SK-N-SH (cell line): ENCODE measurements around the gene MUTYH. TPM values are rescaled to one million over a fixed set of nuclear protein-coding genes. Genes with fewer than 3 reads are reported as not detected.

ENCODE experiments used
- CTCF ChIA-PET: fragments of 300-600, 350-600 bp; formaldehyde crosslinking; extraction: SDS; loops from one replicate; lab custom pipeline; 2021; lab: Yijun Ruan, JAX
- POLR2A ChIA-PET: fragments of 350-600 bp; sonication (Branson Sonifier 250); formaldehyde crosslinking; extraction: SDS; loops from one replicate; lab custom pipeline; 2020; ENCODE audit warnings: antibody characterized with exemption, inconsistent platforms; lab: Yijun Ruan, JAX
- DNase-seq: peaks from one replicate; pipeline ENCODE4 v3.0.0; 2012
- H2AFZ ChIP-seq: fragments of 200-600 bp; sonication (generic); 2 replicates; pipeline ENCODE4 v1.8.1; 2016; ENCODE audit warnings: antibody characterized with exemption, mild to moderate bottlenecking, low read depth
- H3F3A ChIP-seq: fragments of 200-600 bp; sonication (generic); replicated peaks from 2 replicates; pipeline ENCODE3; 2016; ENCODE audit warnings: antibody characterized with exemption, mild to moderate bottlenecking; ENCODE audit not compliant: insufficient read depth
- H3K27ac ChIP-seq, 2 experiments: fragments of 200-500 bp in 1 of 2; fragments of 200-600 bp in 1 of 2; sonication (Bioruptor generic) in 1 of 2; sonication (generic), shearing (Covaris generic) in 1 of 2; 2 replicates each; pipeline versions ENCODE4 v1.5.1 to v1.6.1; 2014 to 2016; ENCODE audit warnings: low read depth in 2 of 2, inconsistent platforms in 1 of 2, low read length in 1 of 2, mild to moderate bottlenecking in 1 of 2, mixed read lengths in 1 of 2
- H3K27me3 ChIP-seq: fragments of 200-600 bp; sonication (generic), shearing (Covaris generic); 2 replicates; pipeline ENCODE4 v1.6.1; 2016; ENCODE audit warnings: mixed run types; ENCODE audit not compliant: insufficient read depth
- H3K36me3 ChIP-seq, 2 experiments: fragments of 200-500 bp in 1 of 2; fragments of 200-600 bp in 1 of 2; sonication (Bioruptor generic) in 1 of 2; sonication (generic) in 1 of 2; replicated peaks in 1 of 2; 2 replicates each; pipeline versions ENCODE3 to v1.5.1; 2014 to 2016; ENCODE audit warnings: low read length in 1 of 2, mild to moderate bottlenecking in 1 of 2; ENCODE audit not compliant: insufficient read depth in 2 of 2, control insufficient read depth in 1 of 2
- H3K4me1 ChIP-seq, 2 experiments: fragments of 200-500 bp in 1 of 2; fragments of 200-600 bp in 1 of 2; sonication (Bioruptor generic) in 1 of 2; sonication (generic), shearing (Covaris generic) in 1 of 2; 2 replicates each; pipeline versions ENCODE4 v1.5.1 to v1.6.1; 2014 to 2016; ENCODE audit warnings: low read depth in 1 of 2, low read length in 1 of 2, mixed run types in 1 of 2; ENCODE audit not compliant: insufficient read depth in 2 of 2, control insufficient read depth in 1 of 2
- H3K4me2 ChIP-seq: fragments of 200-600 bp; sonication (generic), shearing (Covaris generic); 2 replicates; pipeline ENCODE4 v1.6.1; 2017; ENCODE audit warnings: mixed run types
- H3K4me3 ChIP-seq, 2 experiments: fragments of 200-500 bp in 1 of 2; fragments of 200-600 bp in 1 of 2; sonication (Bioruptor generic) in 1 of 2; sonication (generic), shearing (Covaris generic) in 1 of 2; 2 replicates each; pipeline versions ENCODE4 v1.5.1 to v1.8.1; 2014 to 2016; ENCODE audit warnings: low read depth in 2 of 2, inconsistent platforms in 1 of 2, low read length in 1 of 2, mild to moderate bottlenecking in 1 of 2, mixed read lengths in 1 of 2, moderate library complexity in 1 of 2
- H3K79me2 ChIP-seq: fragments of 200-600 bp; sonication (generic); 2 replicates; pipeline ENCODE4 v1.8.1; 2017; ENCODE audit warnings: mild to moderate bottlenecking; ENCODE audit not compliant: insufficient read depth
- H3K9ac ChIP-seq: fragments of 200-600 bp; sonication (generic); 2 replicates; pipeline ENCODE4 v1.6.1; 2017; ENCODE audit warnings: mixed run types
- H3K9me2 ChIP-seq: fragments of 200-600 bp; sonication (generic); 2 replicates; pipeline ENCODE4 v1.6.1; 2017; ENCODE audit warnings: mixed run types
- H3K9me3 ChIP-seq: fragments of 200-600 bp; sonication (generic); 2 replicates; pipeline ENCODE4 v1.6.1; 2017; ENCODE audit warnings: mixed run types, mild to moderate bottlenecking, moderate library complexity
- H4K20me1 ChIP-seq: fragments of 200-600 bp; sonication (generic); 2 replicates; pipeline ENCODE4 v1.6.1; 2017; ENCODE audit warnings: mild to moderate bottlenecking, mixed run types; ENCODE audit not compliant: insufficient read depth
- CTCF ChIP-seq: fragments of 200-600 bp; sonication (generic); IDR thresholded peaks from 2 replicates; pipeline ENCODE4 v1.6.1; 2017; ENCODE audit warnings: antibody characterized with exemption, mild to moderate bottlenecking, moderate library complexity
- EZH2phosphoT487 ChIP-seq: fragments of 200-600 bp; sonication (generic); IDR thresholded peaks from 2 replicates; pipeline ENCODE4 v1.6.1; 2017; ENCODE audit warnings: low read depth, mixed run types, mild to moderate bottlenecking, antibody characterized with exemption, moderate library complexity, borderline replicate concordance
- FOSL2 ChIP-seq: IDR thresholded peaks from 2 replicates; pipeline ENCODE4 v1.4.0; 2012; ENCODE audit warnings: low read depth, mild to moderate bottlenecking, moderate library complexity, borderline replicate concordance
- FOXM1 ChIP-seq: IDR thresholded peaks from 2 replicates; pipeline ENCODE4 v1.4.0; 2012; ENCODE audit warnings: low read depth, mild to moderate bottlenecking
- IRF3 ChIP-seq: fragments of 150-350 bp; IDR thresholded peaks from 2 replicates; pipeline ENCODE4 v1.6.1; 2016; ENCODE audit warnings: mild to moderate bottlenecking, low read depth, low read length
- JUND ChIP-seq: IDR thresholded peaks from 2 replicates; pipeline ENCODE4 v1.4.0; 2012
- MAX ChIP-seq: IDR thresholded peaks from 2 replicates; pipeline ENCODE4 v1.4.0; 2012; ENCODE audit warnings: low read depth
- MEF2A ChIP-seq: IDR thresholded peaks from 2 replicates; pipeline ENCODE4 v1.4.0; 2012; ENCODE audit warnings: low read depth, borderline replicate concordance
- MXI1 ChIP-seq: IDR thresholded peaks from 2 replicates; pipeline ENCODE4 v1.6.1; 2012; ENCODE audit warnings: mild to moderate bottlenecking, low read depth, low read length, improper control_type of control experiment
- NFIC ChIP-seq: IDR thresholded peaks from 2 replicates; pipeline ENCODE4 v1.4.0; 2012; ENCODE audit warnings: borderline replicate concordance
- NRF1 ChIP-seq: IDR thresholded peaks from 2 replicates; pipeline ENCODE4 v1.6.1; 2012; ENCODE audit warnings: low read depth, mild to moderate bottlenecking, low read length
- POLR2AphosphoS5 ChIP-seq: IDR thresholded peaks from 2 replicates; pipeline ENCODE4 v1.6.1; 2012; ENCODE audit warnings: low read depth, low read length
- RAD21 ChIP-seq: IDR thresholded peaks from 2 replicates; pipeline ENCODE4 v1.6.1; 2012; ENCODE audit warnings: mild to moderate bottlenecking, low read length
- RCOR1 ChIP-seq: fragments of 150-350 bp; IDR thresholded peaks from 2 replicates; pipeline ENCODE4 v1.6.1; 2017; ENCODE audit warnings: antibody characterized with exemption, low read length
- RFX5 ChIP-seq: IDR thresholded peaks from 2 replicates; pipeline ENCODE4 v1.6.1; 2012; ENCODE audit warnings: mild to moderate bottlenecking, improper control_type of control experiment, low read length
- RXRA ChIP-seq: IDR thresholded peaks from 2 replicates; pipeline ENCODE4 v1.4.0; 2012; ENCODE audit warnings: low read depth, mild to moderate bottlenecking, borderline replicate concordance
- SMC3 ChIP-seq: IDR thresholded peaks from 2 replicates; pipeline ENCODE4 v1.6.1; 2012; ENCODE audit warnings: low read depth, low read length, improper control_type of control experiment
- USF1 ChIP-seq: IDR thresholded peaks from 2 replicates; pipeline ENCODE4 v1.4.0; 2012; ENCODE audit warnings: low read depth, borderline replicate concordance
- WGBS: methylation state at CpG from one replicate; pipeline ENCODE4 v1.1.6; 2017; ENCODE audit warnings: low lambda C conversion rate; 5-methylcytosine and 5-hydroxymethylcytosine counted together
- polyA plus RNA-seq, 3 experiments: library from polyadenylated mRNA; depleted of rRNA; stranded (reverse); fragments of >200 nt; gene quantifications; 2 replicates each; pipeline ENCODE4 v1.2.3, GENCODE V29; 2012

MUTYH gene
- polyA plus RNA-seq, 1 of the 3 experiments (the other 2 are of a cell fraction), result 23.3 TPM

- TF ChIP-seq IRF3 (no peak), RAD21 (no peak), JUND (no peak), USF1 (no peak)
Observed at GRCh38 chr1:45356186-45356585, 15.9 kb upstream of the MUTYH start (continued).

GRCh38 chr1:45355683-45356082 lies 15.4 kb upstream of the MUTYH start:
- WGBS, result 34% methylated on average over 2 of the region's 2 CpGs
- H3K79me2 ChIP-seq, result no peaks in the 10 kb centered on the region
- DNase-seq, result no peak
- no peak overlapping the region for H2AFZ ChIP-seq
- H3K4me3 ChIP-seq, result no peak overlapping the region
- H3K27me3 ChIP-seq, result no peaks in the 10 kb centered on the region
- POLR2A ChIA-PET, result no interaction called here
- no peaks in the 10 kb centered on the region for H3K9me3 ChIP-seq
- CTCF ChIA-PET, result interaction anchor here (1.1 to 5.1 kb wide), 2 partner anchors 137 to 215 kb away, joined by 3 to 34 read pairs; no protein-coding TSS in a partner anchor
- H3K36me3 ChIP-seq, result no peaks in the 10 kb centered on the region
- peaks cover 9% of the 10 kb centered on the region for H3F3A ChIP-seq
- H3K4me2 ChIP-seq, result no peak overlapping the region
- H3K9ac ChIP-seq, result no peak overlapping the region
- 0 out of 4 replicates have a peak, but pooled peaks cover 0 to 5% of the 10 kb centered on the region in 2 experiments for H3K4me1 ChIP-seq
- TF ChIP-seq RCOR1, result no peak
- no peak for TF ChIP-seq MEF2A
- TF ChIP-seq FOXM1, result no peak
- no peak for TF ChIP-seq RXRA
- TF ChIP-seq NFIC, result no peak
- no peak for TF ChIP-seq SMC3
- no peak for TF ChIP-seq RFX5
- no peak for TF ChIP-seq MAX
- TF ChIP-seq NRF1, result no peak
- TF ChIP-seq EZH2phosphoT487, result no peak
- no peaks in the 10 kb centered on the region for H4K20me1 ChIP-seq
- no peaks in the 10 kb centered on the region for H3K9me2 ChIP-seq
- no peak overlapping the region for H3K27ac ChIP-seq

- no peaks in the 10 kb centered on the region for H3K79me2 ChIP-seq
- H3K9ac ChIP-seq, result no peak overlapping the region
- WGBS, result 82% methylated on average over 4 of the region's 4 CpGs
- H3K27ac ChIP-seq, result no peak overlapping the region
- no peak overlapping the region for H3K4me3 ChIP-seq
- no peaks in the 10 kb centered on the region for H3K9me3 ChIP-seq
- no peaks in the 10 kb centered on the region for H3K27me3 ChIP-seq
- ChIA-PET POLR2A (no interaction called here), CTCF (interaction anchor here (0.6 to 5.1 kb wide), 4 partner anchors 54 to 341 kb away, joined by 3 to 34 read pairs (median 4); no protein-coding TSS in a partner anchor)
- H3K36me3 ChIP-seq, result no peaks in the 10 kb centered on the region
- H2AFZ ChIP-seq, result no peak overlapping the region
- H3K4me2 ChIP-seq, result no peak overlapping the region
- no peaks in the 10 kb centered on the region for H4K20me1 ChIP-seq
- DNase-seq, result no peak
- peaks cover 9% of the 10 kb centered on the region for H3F3A ChIP-seq
- no peaks in the 10 kb centered on the region for H3K9me2 ChIP-seq
- 0 out of 4 replicates have a peak, but pooled peaks cover 0 to 5% of the 10 kb centered on the region in 2 experiments for H3K4me1 ChIP-seq
- no peak for TF ChIP-seq IRF3
- TF ChIP-seq MXI1, result no peak
- no peak for TF ChIP-seq FOXM1
- TF ChIP-seq MEF2A, result no peak
- TF ChIP-seq USF1, result no peak
- no peak for TF ChIP-seq CTCF
- TF ChIP-seq POLR2AphosphoS5, result no peak
- no peak for TF ChIP-seq FOSL2
- no peak for TF ChIP-seq RFX5
- TF ChIP-seq NRF1, result no peak
Observed at GRCh38 chr1:45354838-45355237, 14.6 kb upstream of the MUTYH start.
